ENCODE data around the gene TRAF2.

GRCh38 chr9:136974817-136975535 lies 88.7 kb downstream of the TRAF2 start:
- TF ChIP-seq POLR2A (IDR thresholded peaks at IDR 0.05) (no peak), CTCF (IDR thresholded peaks at IDR 0.05) (no peak)

Measured in tibial nerve (tissue), 3 donors.